Astrocyte (in vitro differentiated cells and primary cell): Measurements from ENCODE around the gene C12orf76.

Experiments used
- CTCF ChIP-seq: IDR thresholded peaks from 2 replicates; pipeline ENCODE4 v1.5.1; 2011; ENCODE audit warnings: low read depth, mild to moderate bottlenecking, inconsistent platforms, low read length, moderate library complexity; ENCODE audit not compliant: insufficient read depth
- EZH2 ChIP-seq: IDR thresholded peaks from 2 replicates; pipeline ENCODE4 v1.6.1; 2012; ENCODE audit warnings: mild to moderate bottlenecking, low read length, inconsistent platforms; ENCODE audit not compliant: insufficient read depth

DNA sequence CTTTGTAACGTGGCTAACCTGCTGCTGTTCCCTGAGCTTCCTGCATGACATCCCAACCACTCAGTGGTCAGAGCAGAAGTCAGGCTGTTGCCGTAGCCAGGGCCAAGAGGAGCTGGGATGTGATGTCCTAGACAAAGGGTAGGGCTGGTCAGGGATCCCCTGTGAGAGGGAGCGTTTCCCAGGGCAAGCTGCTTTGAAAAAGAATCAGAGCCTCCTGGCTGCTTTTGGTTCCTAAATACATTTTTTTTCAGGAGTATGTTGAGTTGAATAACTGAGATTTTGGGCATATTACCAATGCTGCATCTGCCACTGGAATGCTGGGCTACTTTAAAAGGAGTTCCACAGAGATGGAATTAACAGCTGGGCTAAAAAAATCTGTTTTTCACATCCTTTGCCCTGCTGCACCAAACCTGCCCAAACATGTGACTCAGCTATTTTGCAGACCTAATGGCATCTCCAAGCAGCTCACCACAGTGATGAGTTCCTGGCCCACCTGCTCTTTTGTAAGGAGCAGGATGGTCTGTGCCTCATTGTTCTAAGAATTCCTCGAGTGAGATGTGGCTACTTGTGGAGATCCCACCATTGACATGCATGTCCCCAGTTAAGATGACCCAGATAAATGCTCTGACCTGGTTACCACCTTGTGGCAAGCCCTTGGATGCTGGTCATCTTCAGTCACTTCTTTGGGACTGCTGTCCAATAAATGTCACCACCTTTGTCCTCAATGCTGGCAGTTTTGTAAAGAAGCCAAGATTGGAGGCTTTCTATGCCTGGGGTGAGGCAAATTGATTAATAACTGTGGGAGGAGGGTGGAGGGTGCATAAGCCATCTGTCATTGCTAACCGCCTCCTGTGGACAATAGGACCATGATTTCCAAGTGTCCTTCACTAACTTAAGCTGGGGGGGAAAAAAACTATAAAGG is 25.0 kb downstream of the C12orf76 start:
- TF ChIP-seq CTCF (no peak), EZH2 (no peak)
